KMS-11 (cell line): ENCODE measurements around the gene GJB3.
"Not testable (repeated sequence)": the region's sequence is repeated elsewhere in the genome, so short reads cannot be mapped to it uniquely, and the experiment has no call there.

ENCODE experiments used
- H2AFZ ChIP-seq: fragments of 200-600 bp; sonication (generic); 2 replicates; pipeline ENCODE4 v1.6.1; 2016; ENCODE audit warnings: antibody characterized with exemption, mixed run types, low read depth
- H3K27ac ChIP-seq: fragments of 200-600 bp; sonication (generic); 2 replicates; pipeline ENCODE4 v1.6.1; 2016; ENCODE audit warnings: mild to moderate bottlenecking, mixed run types
- H3K27me3 ChIP-seq: fragments of 200-600 bp; sonication (generic); 2 replicates; pipeline ENCODE4 v1.6.1; 2017; ENCODE audit warnings: mild to moderate bottlenecking, low read depth, mixed run types, moderate library complexity; ENCODE audit not compliant: insufficient read depth
- H3K36me3 ChIP-seq: fragments of 200-600 bp; sonication (generic); 2 replicates; pipeline ENCODE4 v1.6.1; 2017; ENCODE audit warnings: mild to moderate bottlenecking, mixed run types; ENCODE audit not compliant: insufficient read depth
- H3K4me1 ChIP-seq: fragments of 200-600 bp; sonication (generic); 2 replicates; pipeline ENCODE4 v1.6.1; 2016; ENCODE audit warnings: mild to moderate bottlenecking, low read depth, mixed run types; ENCODE audit not compliant: poor library complexity, severe bottlenecking
- H3K4me2 ChIP-seq: fragments of 200-600 bp; sonication (generic); 2 replicates; pipeline ENCODE4 v1.7.0; 2016; ENCODE audit warnings: mild to moderate bottlenecking, mixed run types
- H3K4me3 ChIP-seq: fragments of 200-600 bp; sonication (generic); IDR thresholded peaks from 2 replicates; pipeline ENCODE4 v1.6.1; 2017; ENCODE audit warnings: low read depth, low read length, mixed read lengths; ENCODE audit not compliant: insufficient read depth
- H3K79me2 ChIP-seq: fragments of 200-600 bp; sonication (generic); 2 replicates; pipeline ENCODE4 v1.6.1; 2016; ENCODE audit warnings: low read depth, mixed run types; ENCODE audit not compliant: insufficient read depth
- H3K9ac ChIP-seq: fragments of 200-600 bp; sonication (generic); 2 replicates; pipeline ENCODE4 v1.6.1; 2016; ENCODE audit warnings: mild to moderate bottlenecking, mixed run types
- H4K20me1 ChIP-seq: fragments of 200-600 bp; sonication (generic); 2 replicates; pipeline ENCODE4 v1.6.1; 2016; ENCODE audit warnings: mild to moderate bottlenecking, mixed run types; ENCODE audit not compliant: insufficient read depth
- CTCF ChIP-seq: fragments of 200-600 bp; sonication (generic); conservative IDR thresholded peaks from 2 replicates; pipeline ENCODE4 v1.6.1; 2017; ENCODE audit warnings: low read depth, mild to moderate bottlenecking, antibody characterized with exemption, low read length, moderate library complexity, mixed read lengths

Gene GJB3

GRCh38 chr1:34800214-34800613 is 19.2 kb downstream of the GJB3 start:
- H3K36me3 ChIP-seq = no peaks in the 10 kb centered on the region
- H3K79me2 ChIP-seq = no peaks in the 10 kb centered on the region
- no peak for TF ChIP-seq CTCF
- H3K4me3 ChIP-seq = no peak overlapping the region
- no peak overlapping the region for H3K4me2 ChIP-seq
- H3K27me3 ChIP-seq = no peaks in the 10 kb centered on the region
- H2AFZ ChIP-seq = no peak overlapping the region
- no peak overlapping the region for H3K27ac ChIP-seq
- no peaks in the 10 kb centered on the region for H4K20me1 ChIP-seq
- H3K4me1 ChIP-seq = no peaks in the 10 kb centered on the region
- H3K9ac ChIP-seq = no peak overlapping the region

GRCh38 chr1:34803770-34804169 is 22.8 kb downstream of the GJB3 start:
- no peak for TF ChIP-seq CTCF
- Histone ChIP-seq H3K79me2 (no peaks in the 10 kb centered on the region), H3K9ac (no peak overlapping the region), H2AFZ (no peak overlapping the region), H3K36me3 (no peaks in the 10 kb centered on the region), H3K4me3 (no peak overlapping the region), H3K27me3 (no peaks in the 10 kb centered on the region), H4K20me1 (no peaks in the 10 kb centered on the region), H3K4me1 (no peaks in the 10 kb centered on the region), H3K27ac (no peak overlapping the region), H3K4me2 (no peak overlapping the region)

GRCh38 chr1:34806396-34806795 is 25.4 kb downstream of the GJB3 start:
- Histone ChIP-seq H3K27me3 (no peaks in the 10 kb centered on the region), H2AFZ (no peak overlapping the region), H3K79me2 (no peaks in the 10 kb centered on the region), H3K36me3 (no peaks in the 10 kb centered on the region), H3K27ac (no peak overlapping the region), H3K4me3 (no peak overlapping the region), H3K9ac (no peak overlapping the region), H4K20me1 (no peaks in the 10 kb centered on the region), H3K4me2 (no peak overlapping the region), H3K4me1 (no peaks in the 10 kb centered on the region)
- TF ChIP-seq CTCF = no peak

GRCh38 chr1:34808051-34808810 is 27.2 kb downstream of the GJB3 start:
- TF ChIP-seq CTCF = no peak
- H3K4me2 ChIP-seq = no peak overlapping the region
- no peaks in the 10 kb centered on the region for H3K27me3 ChIP-seq
- H3K4me1 ChIP-seq = no peaks in the 10 kb centered on the region
- no peak overlapping the region for H3K27ac ChIP-seq
- no peaks in the 10 kb centered on the region for H3K36me3 ChIP-seq
- no peak overlapping the region for H3K4me3 ChIP-seq
- H2AFZ ChIP-seq = no peak overlapping the region
- H4K20me1 ChIP-seq = no peaks in the 10 kb centered on the region
- no peak overlapping the region for H3K9ac ChIP-seq
- no peaks in the 10 kb centered on the region for H3K79me2 ChIP-seq

GRCh38 chr1:34810781-34811180 is 29.8 kb downstream of the GJB3 start:
- H3K27me3 ChIP-seq, H4K20me1 ChIP-seq, H3K4me1 ChIP-seq, H3K36me3 ChIP-seq, H3K79me2 ChIP-seq, H3K4me3 ChIP-seq, H3K4me2 ChIP-seq, H3K9ac ChIP-seq, H3K27ac ChIP-seq, H2AFZ ChIP-seq: not testable (repeated sequence)
